ENCODE measurements around the gene SLFN12L.

DNA sequence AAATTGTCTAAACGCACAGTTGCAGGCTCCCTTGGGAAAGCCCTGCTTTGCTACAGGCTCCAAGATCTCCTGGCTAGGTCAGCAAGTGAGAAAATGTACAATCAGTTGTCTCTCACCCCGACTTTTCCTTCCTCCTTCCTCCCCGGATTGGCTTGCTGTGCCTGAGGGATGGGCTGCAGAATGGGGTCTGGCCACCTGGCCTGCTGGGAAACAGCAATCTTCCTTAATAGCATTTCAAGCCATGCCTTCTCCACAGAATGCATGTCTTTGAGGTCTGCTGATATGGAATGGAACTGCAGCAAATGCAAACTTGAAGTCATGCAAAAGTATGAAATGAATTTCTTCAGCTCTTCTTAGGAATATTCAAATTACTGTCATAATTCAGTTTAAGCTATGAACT lies 46.1 kb downstream of the SLFN12L start:
- no peak for TF ChIP-seq ATF7 (IDR thresholded peaks at IDR 0.05; ENCODE audit: low read depth)
- no peak for TF ChIP-seq POU2F2 (IDR thresholded peaks at IDR 0.05; ENCODE audit: borderline replicate concordance, low read depth, low read length)
- TF ChIP-seq YY1 (IDR thresholded peaks at IDR 0.05; ENCODE audit: low read depth, low read length) = no peak

Data from GM12878 (cell line).